Colonic mucosa (tissue), 4 donors: ENCODE data around the gene SEC14L3. TPM values are rescaled to one million over a fixed set of nuclear protein-coding genes. Genes with fewer than 3 reads are reported as not detected.

Experiments
- DNase-seq: peaks from one replicate; pipeline ENCODE4 v3.0.0-alpha.2; 2020
- H3K27ac ChIP-seq: fragments of 200-600 bp; one replicate; pipeline ENCODE4 v1.8.0; 2021
- H3K27me3 ChIP-seq: fragments of 200-600 bp; one replicate; pipeline ENCODE4 v1.8.0; 2021
- H3K36me3 ChIP-seq: fragments of 200-600 bp; one replicate; pipeline ENCODE4 v1.8.0; 2021
- H3K4me1 ChIP-seq: fragments of 200-600 bp; one replicate; pipeline ENCODE4 v1.8.0; 2021; ENCODE audit warnings: mild to moderate bottlenecking
- H3K4me3 ChIP-seq: fragments of 200-600 bp; one replicate; pipeline ENCODE4 v1.8.0; 2021
- H3K9ac ChIP-seq, 2 donors: one replicate each; pipeline ENCODE4 v1.7.0; 2013; ENCODE audit warnings: control low read depth in 2 of 2, low read depth in 2 of 2, low read length in 2 of 2
- H3K9me3 ChIP-seq: fragments of 200-600 bp; one replicate; pipeline ENCODE4 v1.8.0; 2021
- CTCF ChIP-seq: fragments of 200-600 bp; IDR thresholded peaks from one replicate; pipeline ENCODE4 v1.8.0; 2022; ENCODE audit warnings: antibody characterized with exemption, mild to moderate bottlenecking
- intact Hi-C: fragments of 100-400 bp; cut with DNase I; formaldehyde crosslinking; loops from one replicate; pipeline ENCODE4 v1.14.1; 2022
- total RNA-seq, 2 donors: library from RNA; stranded (reverse); fragmentation: NEBNext Ultra II Directional in 1 of 2; extraction: Animal tissue kit (Norgen Biotek cat#: 25700) in 1 of 2; gene quantifications; one replicate each; pipeline ENCODE4 v1.2.1, GENCODE V29; 2021
- donor health status: healthy.
- donor health status: DM: no; HTN: no; CAD: no.
- donor health status: DM: no; HTN: no; CAD: no.

The SEC14L3 gene
- total RNA-seq, 2 donors from 2014 or later: not detected

- Histone ChIP-seq H3K4me3 (no peak overlapping the region), H3K4me1 (no peaks in the 10 kb centered on the region), H3K27ac (no peak overlapping the region), H3K9me3 (no peaks in the 10 kb centered on the region), H3K36me3 (no peaks in the 10 kb centered on the region), H3K27me3 (no peaks in the 10 kb centered on the region), H3K9ac (no peak overlapping the region)
- TF ChIP-seq CTCF: no peak
- no peak for DNase-seq
- intact Hi-C loops: no loop called here
These were observed 35.6 kb downstream of the SEC14L3 start for GRCh38 chr22:30436196-30436595.

GRCh38 chr22:30435674-30436126 is 36.1 kb downstream of the SEC14L3 start:
- Histone ChIP-seq H3K36me3 (no peaks in the 10 kb centered on the region), H3K4me1 (no peaks in the 10 kb centered on the region), H3K27me3 (no peaks in the 10 kb centered on the region), H3K27ac (peak overlapping the region; percentile 32), H3K9ac (no peak overlapping the region), H3K9me3 (no peaks in the 10 kb centered on the region), H3K4me3 (no peak overlapping the region)
- TF ChIP-seq CTCF: no peak
- peak; percentile 35 for DNase-seq
- intact Hi-C loops: no loop called here

- TF ChIP-seq CTCF: no peak
- no peak for DNase-seq
- Histone ChIP-seq H3K9ac (no peak overlapping the region), H3K4me3 (no peak overlapping the region), H3K36me3 (no peaks in the 10 kb centered on the region), H3K27me3 (no peaks in the 10 kb centered on the region), H3K4me1 (no peaks in the 10 kb centered on the region), H3K9me3 (no peaks in the 10 kb centered on the region), H3K27ac (no peak overlapping the region)
- intact Hi-C loops: no loop called here
These were observed 37.0 kb downstream of the SEC14L3 start for GRCh38 chr22:30434843-30435242.

GRCh38 chr22:30433773-30434172 is 38.0 kb downstream of the SEC14L3 start:
- intact Hi-C loops: no loop called here
- no peak for DNase-seq
- H3K4me3 ChIP-seq: no peak overlapping the region
- H3K9me3 ChIP-seq: no peaks in the 10 kb centered on the region
- no peak for TF ChIP-seq CTCF
- no peak overlapping the region for H3K9ac ChIP-seq
- no peaks in the 10 kb centered on the region for H3K4me1 ChIP-seq
- H3K36me3 ChIP-seq: no peaks in the 10 kb centered on the region
- H3K27ac ChIP-seq: no peak overlapping the region
- no peaks in the 10 kb centered on the region for H3K27me3 ChIP-seq

- TF ChIP-seq CTCF: no peak
- intact Hi-C loops: no loop called here
- no peaks in the 10 kb centered on the region for H3K36me3 ChIP-seq
- H3K9ac ChIP-seq: no peak overlapping the region
- no peaks in the 10 kb centered on the region for H3K27me3 ChIP-seq
- DNase-seq: no peak
- H3K4me1 ChIP-seq: no peaks in the 10 kb centered on the region
- no peaks in the 10 kb centered on the region for H3K9me3 ChIP-seq
- H3K27ac ChIP-seq: no peak overlapping the region
- H3K4me3 ChIP-seq: no peak overlapping the region
These were observed 38.6 kb downstream of the SEC14L3 start for GRCh38 chr22:30433227-30433626.

GRCh38 chr22:30432520-30432919 is 39.3 kb downstream of the SEC14L3 start:
- intact Hi-C loops: no loop called here
- Histone ChIP-seq H3K9ac (no peak overlapping the region), H3K4me1 (no peaks in the 10 kb centered on the region), H3K4me3 (no peak overlapping the region), H3K27ac (no peak overlapping the region), H3K9me3 (no peaks in the 10 kb centered on the region), H3K27me3 (no peaks in the 10 kb centered on the region), H3K36me3 (no peaks in the 10 kb centered on the region)
- no peak for DNase-seq
- no peak for TF ChIP-seq CTCF
